HG03521 (cell line): ENCODE results near the gene LBH.

Source experiments
- ATAC-seq: cut with Tn5 transposase; IDR thresholded peaks from one replicate; pipeline ENCODE4 v1.9.1; 2021; ENCODE audit warnings: mild to moderate bottlenecking, moderate library complexity; ENCODE audit not compliant: unreplicated experiment

The LBH gene

GRCh38 chr2:30234180-30234971, 3.0 kb downstream of the LBH start:
- no peak for ATAC-seq

DNA sequence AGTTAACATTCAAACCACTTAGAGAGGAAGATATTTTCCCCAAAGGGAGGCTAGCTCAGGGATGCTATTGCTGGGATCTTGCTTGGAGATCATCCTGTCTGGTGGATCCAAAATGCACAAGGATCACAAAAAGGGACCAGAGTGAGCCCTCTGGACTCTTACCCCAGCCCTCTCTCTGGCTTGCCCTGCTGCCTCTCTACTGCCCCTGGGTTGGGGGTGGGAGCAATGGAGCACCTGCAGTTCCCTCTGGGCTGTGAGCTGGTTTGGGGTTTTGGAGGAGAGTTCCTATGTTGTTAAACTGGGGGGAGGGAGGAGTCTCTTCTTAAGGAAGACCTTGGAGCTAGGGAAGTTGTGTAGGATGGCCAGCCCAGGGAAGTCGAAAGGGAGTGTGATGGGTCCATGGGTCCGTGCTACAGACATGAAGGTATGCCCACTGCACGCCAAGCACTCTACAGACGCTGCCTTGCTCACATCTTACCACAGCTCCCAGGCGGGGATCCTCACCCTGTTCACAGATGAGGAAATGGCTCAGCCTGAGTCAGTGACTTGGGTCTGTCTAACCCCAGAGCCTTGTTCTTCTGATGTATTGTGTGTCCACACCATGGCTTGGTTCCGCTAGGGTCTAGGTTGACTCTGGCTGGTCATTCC, 3.8 kb downstream of the LBH start:
- ATAC-seq = no peak

GRCh38 chr2:30235859-30236535, 4.7 kb downstream of the LBH start:
- no peak for ATAC-seq

DNA sequence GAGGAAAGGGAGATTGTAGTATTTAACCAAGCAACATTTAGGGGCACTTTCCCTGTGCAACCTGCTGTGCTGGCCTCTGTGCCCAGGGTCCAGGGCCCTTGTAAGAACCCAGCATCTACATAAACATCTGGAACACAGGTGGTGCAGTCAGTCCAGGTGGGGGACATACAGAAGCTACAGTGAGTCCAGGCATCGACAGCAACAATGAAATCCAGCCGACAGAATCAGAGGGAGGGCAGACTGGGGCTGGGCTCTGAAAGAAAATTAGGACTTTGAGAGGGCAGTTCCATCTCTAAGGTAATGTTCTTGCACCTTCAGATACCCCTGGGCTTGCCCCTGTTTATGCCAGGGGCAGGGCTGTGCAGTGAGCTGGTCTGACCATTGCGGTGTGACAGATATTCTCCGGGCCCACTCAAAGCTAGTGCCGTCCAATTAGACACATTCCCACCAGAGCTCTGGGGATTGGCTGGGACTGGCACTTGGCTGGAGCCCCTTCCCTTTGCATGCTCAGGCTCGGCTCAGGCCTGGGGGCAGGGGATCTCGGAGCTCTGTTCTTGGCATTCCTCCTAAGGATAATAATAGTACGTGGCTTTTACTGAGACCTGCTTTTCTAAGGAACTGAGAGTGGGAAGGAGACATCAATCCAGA, 5.4 kb downstream of the LBH start:
- no peak for ATAC-seq

DNA sequence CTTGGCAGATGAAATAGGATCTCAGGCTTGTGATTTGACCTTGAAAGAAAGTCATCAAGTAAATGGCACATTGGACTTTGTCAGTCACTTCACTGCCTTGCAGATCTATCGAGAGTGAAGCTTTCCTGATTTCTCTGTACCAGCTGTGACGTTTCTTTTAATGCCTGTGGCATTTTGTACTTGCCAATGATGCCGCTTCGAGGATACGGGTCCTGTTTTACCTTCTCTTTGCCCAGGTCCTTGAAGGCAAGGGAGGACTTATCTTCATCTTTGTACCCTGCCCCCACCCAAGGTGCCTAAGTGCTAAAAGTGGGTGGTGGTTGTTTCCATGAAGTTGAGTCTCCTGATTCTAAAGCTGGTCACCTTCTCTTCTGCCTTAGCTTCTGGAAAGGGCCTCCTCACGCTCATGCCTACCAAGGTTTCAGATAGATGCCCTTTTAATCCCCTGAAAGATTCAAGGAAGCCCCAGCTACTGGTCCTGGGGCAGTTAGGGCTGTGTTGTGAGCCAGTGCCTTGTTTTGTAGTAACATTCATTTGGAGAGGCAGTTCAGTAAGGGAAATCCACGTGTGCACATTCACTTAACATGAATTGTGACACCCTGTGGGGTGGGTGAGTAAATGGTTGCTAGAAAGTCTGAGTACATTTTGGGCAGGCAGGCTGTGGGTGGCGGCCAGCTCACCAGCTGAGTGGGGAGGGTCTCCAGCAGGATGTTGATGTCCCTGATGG, 6.1 kb downstream of the LBH start:
- ATAC-seq = no peak

- ATAC-seq = no peak
Observed at GRCh38 chr2:30237966-30238800, 6.8 kb downstream of the LBH start.

GRCh38 chr2:30239308-30239985, 8.1 kb downstream of the LBH start:
- no peak for ATAC-seq

DNA sequence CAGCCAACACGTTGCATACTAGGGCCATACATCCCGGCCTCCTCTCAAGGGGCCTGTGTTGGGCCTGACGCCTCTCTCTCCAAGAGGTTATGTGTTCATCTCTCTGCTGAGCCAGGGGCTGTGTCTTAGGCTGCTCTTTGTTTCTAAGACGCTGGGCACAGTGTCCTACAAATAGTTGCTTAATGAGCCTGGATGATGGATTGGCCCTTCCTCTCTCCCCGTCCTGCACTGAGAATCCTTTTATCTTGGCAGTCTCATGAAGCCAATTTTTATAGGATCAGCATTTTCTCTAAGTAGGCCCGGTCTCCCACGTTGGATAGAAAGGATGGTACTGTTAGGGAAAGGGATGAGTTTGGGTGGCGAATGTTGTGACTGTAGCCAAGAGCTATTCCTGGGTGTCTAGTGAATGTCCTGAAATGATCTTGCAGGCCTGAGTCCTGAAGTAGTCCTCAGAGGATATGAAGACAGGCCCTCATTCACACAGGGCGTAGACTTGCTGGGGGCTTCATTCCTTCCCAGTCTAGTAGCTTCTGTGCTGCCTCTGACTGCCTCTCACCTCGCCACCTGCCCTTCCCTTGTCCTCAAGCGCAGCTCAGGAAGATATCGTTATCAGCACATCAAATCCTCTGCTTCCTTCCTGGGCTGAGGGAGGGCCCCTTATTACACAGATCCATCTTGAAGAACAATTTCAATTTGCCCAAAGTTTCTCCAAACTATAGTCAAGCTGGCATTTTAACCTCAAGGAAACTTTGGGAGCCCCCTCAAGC, 8.8 kb downstream of the LBH start:
- ATAC-seq = no peak

- ATAC-seq = no peak
Observed at GRCh38 chr2:30243231-30243630, 11.9 kb downstream of the LBH start.

DNA sequence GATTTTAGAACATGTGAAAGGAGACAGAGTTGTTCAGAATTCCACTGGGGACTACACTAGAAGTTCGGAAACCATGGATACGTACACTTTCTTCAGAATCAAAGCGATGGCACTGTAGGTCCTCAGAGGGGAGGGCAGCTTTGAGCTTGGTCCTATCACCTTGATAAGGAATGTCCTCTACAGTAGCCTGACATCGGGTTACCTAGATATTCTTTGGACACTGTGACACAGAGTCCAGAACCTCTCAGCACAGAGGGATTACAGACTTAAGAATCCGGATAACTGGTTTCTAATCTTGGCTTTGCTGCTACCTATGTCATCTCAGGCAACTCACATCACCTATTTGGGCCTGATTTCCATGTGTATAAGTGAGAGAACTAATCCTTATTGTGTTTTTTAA, 14.0 kb downstream of the LBH start:
- ATAC-seq = no peak

DNA sequence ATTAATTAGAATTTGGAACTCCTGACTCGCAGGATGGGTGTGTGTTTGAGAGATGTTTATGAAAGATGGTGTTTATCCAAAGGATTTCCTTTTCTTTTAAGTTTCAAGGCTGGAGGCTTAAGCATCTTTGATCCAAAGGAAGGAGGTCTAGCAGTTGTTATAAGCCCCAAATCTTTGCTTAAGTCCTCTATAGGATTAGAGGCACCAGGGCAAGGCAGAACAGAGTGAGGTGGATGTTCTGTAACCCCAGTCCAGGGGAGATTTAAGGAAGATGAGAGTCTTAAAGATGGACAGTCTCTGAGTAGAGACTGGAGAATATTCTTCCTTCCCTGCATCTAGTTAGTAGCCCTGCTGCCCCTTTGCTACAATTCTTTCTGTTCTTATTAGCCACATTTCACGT, 17.5 kb downstream of the LBH start:
- ATAC-seq = no peak

- no peak for ATAC-seq
Observed at GRCh38 chr2:30249354-30249753, 18.0 kb downstream of the LBH start.

- no peak for ATAC-seq
Observed at GRCh38 chr2:30250421-30250820, 19.1 kb downstream of the LBH start.

- no peak for ATAC-seq
Observed at GRCh38 chr2:30252723-30253701, 21.7 kb downstream of the LBH start.

GRCh38 chr2:30253873-30254684, 22.7 kb downstream of the LBH start:
- no peak for ATAC-seq

- no peak for ATAC-seq
Observed at GRCh38 chr2:30254685-30255001, 23.3 kb downstream of the LBH start.

GRCh38 chr2:30255026-30255425, 23.7 kb downstream of the LBH start:
- ATAC-seq = no peak
